Naive thymus-derived CD8-positive, alpha-beta T cell (primary cell): ENCODE measurements around the gene GATAD2A. TPM values are rescaled to one million over a fixed set of nuclear protein-coding genes. Genes with fewer than 3 reads are reported as not detected.

Source experiments
- ATAC-seq, 2 donors: fragments of 150-1000 bp; cut with Tn5 transposase in 1 of 2; sonication (Bioruptor Pico), chemical (Tn5 transposase) in 1 of 2; 1 replicate in 1 of 2; 2 replicates in 1 of 2; pipeline ENCODE4 v1.10.0; 2021; ENCODE audit warnings: mild to moderate bottlenecking in 2 of 2, moderate library complexity in 2 of 2
- POLR2A ChIA-PET: fragments of 350-600 bp; sonication (Branson Sonifier 250); formaldehyde crosslinking; loops from one replicate; lab custom pipeline; 2021; ENCODE audit warnings: antibody characterized with exemption; lab: Charles Lee
- DNase-seq, 10 donors: peaks; one replicate each; pipeline versions ENCODE4 v3.0.0 to v3.0.0-alpha.2; 2020 to 2022
- H3K27ac Mint-ChIP-seq, 10 donors: one replicate each; pipeline ENCODE4 v1.8.0; 2020 to 2022; ENCODE audit warnings: mild to moderate bottlenecking in 10 of 10, mixed read lengths in 10 of 10, moderate library complexity in 4 of 10, inconsistent platforms in 1 of 10
- H3K27me3 Mint-ChIP-seq, 5 donors: one replicate each; pipeline ENCODE4 v1.8.0; 2021 to 2022; ENCODE audit warnings: mixed read lengths in 5 of 5
- H3K36me3 Mint-ChIP-seq, 3 donors: one replicate each; pipeline ENCODE4 v1.8.0; 2020 to 2022; ENCODE audit warnings: mixed read lengths in 3 of 3, mild to moderate bottlenecking in 2 of 3, inconsistent platforms in 1 of 3
- H3K4me1 Mint-ChIP-seq, 4 donors: one replicate each; pipeline ENCODE4 v1.8.0; 2021 to 2022; ENCODE audit warnings: mixed read lengths in 4 of 4
- H3K4me3 Mint-ChIP-seq, 10 donors: one replicate each; pipeline ENCODE4 v1.8.0; 2020 to 2022; ENCODE audit warnings: mild to moderate bottlenecking in 10 of 10, mixed read lengths in 10 of 10, moderate library complexity in 6 of 10, inconsistent platforms in 1 of 10
- H3K9me3 Mint-ChIP-seq, 9 donors: one replicate each; pipeline ENCODE4 v1.8.0; 2020 to 2022; ENCODE audit warnings: mixed read lengths in 9 of 9, mild to moderate bottlenecking in 3 of 9, inconsistent platforms in 1 of 9, moderate library complexity in 1 of 9
- polyA plus RNA-seq, 3 donors: library from polyadenylated mRNA; unstranded; fragments of 300-500 nt; fragmentation: Illumina TruSeq; gene quantifications; one replicate each; pipeline ENCODE4 v1.2.3, GENCODE V29; 2021
- total RNA-seq, 8 experiments: library from RNA in 2 of 8; stranded (reverse) in 2 of 8; gene quantifications; one replicate each; pipeline ENCODE4 v1.2.3 and lab custom pipeline; 2021 to 2026

The GATAD2A gene
- total and polyA plus RNA-seq, 5 experiments from 2014 or later: 14.5 to 107 (median 35.1) TPM

DNA sequence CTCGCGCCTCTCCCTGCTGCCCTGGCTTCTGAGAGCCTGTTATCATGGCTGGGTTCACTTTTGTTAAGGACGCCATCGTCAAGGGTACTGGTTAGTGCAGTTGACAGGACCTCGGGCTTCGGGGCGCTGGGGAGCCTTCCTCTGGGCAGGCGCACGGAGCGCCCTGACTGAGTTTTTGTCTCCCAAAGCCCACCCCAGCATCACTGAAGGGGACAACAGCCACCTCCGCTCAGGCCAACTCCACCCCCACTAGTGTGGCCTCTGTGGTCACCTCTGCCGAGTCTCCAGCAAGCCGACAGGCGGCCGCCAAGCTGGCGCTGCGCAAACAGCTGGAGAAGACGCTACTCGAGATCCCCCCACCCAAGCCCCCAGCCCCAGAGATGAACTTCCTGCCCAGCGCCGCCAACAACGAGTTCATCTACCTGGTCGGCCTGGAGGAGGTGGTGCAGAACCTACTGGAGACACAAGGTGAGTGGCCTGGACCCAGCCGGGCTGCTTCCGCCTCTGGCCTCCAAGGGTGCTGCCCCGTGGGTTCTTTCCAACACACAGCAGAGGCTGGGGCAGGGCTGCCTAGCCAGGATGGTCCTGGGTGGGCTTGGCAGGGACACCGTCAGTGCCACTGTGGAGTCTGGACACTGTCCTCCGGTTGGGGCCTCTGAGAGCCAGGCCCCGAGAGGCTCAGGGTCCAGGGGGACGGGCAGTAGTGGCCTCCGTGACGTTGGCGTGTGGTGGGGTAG, 92.9 kb downstream of the GATAD2A start:
- ATAC-seq (no peak), DNase-seq (peak in 1 of 10 donors; percentile 53)
- Mint-ChIP-seq H3K36me3 (peaks cover 0 to 81% (median 2%) of the 10 kb centered on the region in 3 donors), H3K27me3 (no peaks in the 10 kb centered on the region), H3K27ac (no peak overlapping the region), H3K9me3 (no peaks in the 10 kb centered on the region), H3K4me3 (no peak overlapping the region), H3K4me1 (peaks cover 0 to 14% (median 5%) of the 10 kb centered on the region in 4 donors)
- POLR2A ChIA-PET: no interaction called here

DNA sequence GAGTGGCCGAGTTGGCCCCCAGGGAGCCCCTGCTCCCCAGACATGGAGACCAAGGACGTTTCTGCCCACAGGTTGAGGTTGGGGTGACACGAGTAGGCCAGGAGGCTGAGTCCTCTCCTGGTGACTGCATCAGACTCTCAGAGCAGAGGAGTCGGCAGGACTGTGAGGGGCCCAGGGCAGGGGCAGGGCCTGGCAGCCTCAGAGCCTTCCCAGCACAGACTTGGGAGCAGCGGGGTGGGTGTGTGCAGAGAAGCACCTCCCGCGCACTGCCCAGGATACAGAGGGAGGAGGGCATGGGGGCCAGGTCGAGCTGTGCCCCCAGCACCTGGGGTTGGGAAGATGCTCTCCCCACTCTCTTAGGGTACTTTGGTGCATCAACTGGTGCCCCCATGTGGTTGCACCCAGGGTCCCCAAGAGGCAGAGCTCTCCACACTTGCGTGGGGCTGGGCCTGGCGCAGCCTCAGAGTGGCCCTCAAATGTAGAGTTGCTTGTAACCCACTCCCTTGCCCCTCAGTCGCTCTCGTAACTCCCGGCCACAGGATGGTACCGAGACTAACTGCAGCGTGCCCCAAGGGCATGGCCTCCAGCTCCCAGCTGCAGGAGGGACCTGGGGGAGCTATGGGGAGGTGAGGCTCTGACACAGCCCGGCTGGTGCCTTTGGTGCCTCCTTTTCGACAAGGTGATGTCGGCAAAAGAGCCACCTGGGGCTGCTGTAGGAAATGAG, 94.0 kb downstream of the GATAD2A start:
- H3K4me3 Mint-ChIP-seq: no peak overlapping the region
- H3K27me3 Mint-ChIP-seq: no peaks in the 10 kb centered on the region
- H3K27ac Mint-ChIP-seq: peak overlapping the region in 2 of 10 donors; percentile 72 to 90
- peak in 1 of 10 donors; percentile 35 for DNase-seq
- H3K4me1 Mint-ChIP-seq: peaks cover 0 to 15% (median 6%) of the 10 kb centered on the region in 4 donors
- ATAC-seq: no peak
- H3K9me3 Mint-ChIP-seq: no peaks in the 10 kb centered on the region
- POLR2A ChIA-PET: no interaction called here
- H3K36me3 Mint-ChIP-seq: peaks cover 0 to 83% (median 4%) of the 10 kb centered on the region in 3 donors

DNA sequence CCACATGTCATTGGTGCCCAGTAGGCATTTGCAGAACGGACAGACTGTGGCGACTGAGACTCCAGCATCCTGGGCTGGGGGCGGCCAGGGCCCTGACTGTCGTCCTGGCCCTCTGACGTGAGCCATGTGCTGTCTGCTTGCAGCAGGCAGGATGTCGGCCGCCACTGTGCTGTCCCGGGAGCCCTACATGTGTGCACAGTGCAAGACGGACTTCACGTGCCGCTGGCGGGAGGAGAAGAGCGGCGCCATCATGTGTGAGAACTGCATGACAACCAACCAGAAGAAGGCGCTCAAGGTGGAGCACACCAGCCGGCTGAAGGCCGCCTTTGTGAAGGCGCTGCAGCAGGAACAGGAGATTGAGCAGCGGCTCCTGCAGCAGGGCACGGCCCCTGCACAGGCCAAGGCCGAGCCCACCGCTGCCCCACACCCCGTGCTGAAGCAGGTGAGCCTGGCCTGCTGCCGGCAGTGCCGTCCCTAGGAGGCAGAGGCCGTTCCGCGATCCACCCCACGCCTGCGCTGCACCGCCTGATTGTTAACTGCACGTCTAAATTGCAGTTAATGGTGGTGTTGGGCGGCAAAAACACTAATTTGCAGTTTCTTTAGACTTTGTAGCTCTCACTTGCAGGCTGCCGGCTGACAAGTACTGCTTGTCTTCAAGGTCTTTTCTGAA, 95.6 kb downstream of the GATAD2A start:
- ATAC-seq: no peak
- Mint-ChIP-seq H3K27ac (peak overlapping the region in 1 of 10 donors; percentile 53), H3K4me1 (peaks cover 0 to 8% (median 3%) of the 10 kb centered on the region in 4 donors), H3K4me3 (no peak overlapping the region), H3K27me3 (no peaks in the 10 kb centered on the region), H3K9me3 (no peaks in the 10 kb centered on the region), H3K36me3 (peaks cover 0 to 85% (median 4%) of the 10 kb centered on the region in 3 donors)
- DNase-seq: peak in 1 of 10 donors; percentile 31
- POLR2A ChIA-PET: interaction anchor here (0.5 to 0.6 kb wide), 2 partner anchors 12 to 81 kb away, joined by 3 read pairs; no protein-coding TSS in a partner anchor

DNA sequence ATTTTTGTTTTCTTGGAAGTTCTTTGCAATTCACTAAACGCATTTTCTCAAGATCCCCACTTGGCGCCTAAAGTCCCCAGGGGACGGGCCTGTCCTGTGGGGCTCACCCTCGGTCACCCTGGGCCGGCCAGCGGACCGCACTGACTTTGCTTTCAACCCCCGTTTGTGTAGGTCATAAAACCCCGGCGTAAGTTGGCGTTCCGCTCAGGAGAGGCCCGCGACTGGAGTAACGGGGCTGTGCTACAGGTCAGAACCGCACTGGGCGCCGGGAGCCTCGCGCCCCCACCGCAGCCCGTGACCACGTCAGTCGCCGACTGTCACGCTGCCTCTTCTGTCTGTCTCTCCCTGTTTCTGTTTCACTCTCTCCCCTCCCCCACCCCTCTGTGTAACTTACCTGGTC, 96.3 kb downstream of the GATAD2A start:
- Mint-ChIP-seq H3K9me3 (no peaks in the 10 kb centered on the region), H3K27ac (peak overlapping the region in 2 of 10 donors; percentile 53 to 75), H3K4me1 (peaks cover 0 to 7% (median 2%) of the 10 kb centered on the region in 4 donors), H3K36me3 (peaks cover 0 to 84% (median 7%) of the 10 kb centered on the region in 3 donors), H3K4me3 (no peak overlapping the region), H3K27me3 (no peaks in the 10 kb centered on the region)
- no peak for DNase-seq
- ATAC-seq: no peak
- POLR2A ChIA-PET: interaction anchor here (0.6 kb wide), 1 partner anchor 82 kb away, joined by 3 read pairs; no protein-coding TSS in a partner anchor

DNA sequence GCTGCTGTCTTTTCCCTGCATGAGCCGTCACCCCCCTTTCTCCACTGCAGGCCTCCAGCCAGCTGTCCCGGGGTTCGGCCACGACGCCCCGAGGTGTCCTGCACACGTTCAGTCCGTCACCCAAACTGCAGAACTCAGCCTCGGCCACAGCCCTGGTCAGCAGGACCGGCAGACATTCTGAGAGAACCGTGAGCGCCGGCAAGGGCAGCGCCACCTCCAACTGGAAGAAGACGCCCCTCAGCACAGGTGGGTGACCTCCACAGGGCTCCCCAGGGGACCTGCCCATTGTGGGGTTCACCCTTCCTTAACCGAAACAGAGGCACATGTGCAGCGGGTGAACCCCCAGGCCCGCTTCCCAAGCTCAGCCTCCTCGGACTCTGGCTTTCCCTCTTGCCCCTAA, 96.8 kb downstream of the GATAD2A start:
- H3K27ac Mint-ChIP-seq: peak overlapping the region in 1 of 10 donors; percentile 29
- H3K4me3 Mint-ChIP-seq: no peak overlapping the region
- peaks cover 0 to 6% (median 1%) of the 10 kb centered on the region in 4 donors for H3K4me1 Mint-ChIP-seq
- no peaks in the 10 kb centered on the region for H3K9me3 Mint-ChIP-seq
- POLR2A ChIA-PET: no interaction called here
- peak in 1 of 10 donors; percentile 45 for DNase-seq
- H3K36me3 Mint-ChIP-seq: peaks cover 0 to 82% (median 7%) of the 10 kb centered on the region in 3 donors
- H3K27me3 Mint-ChIP-seq: no peaks in the 10 kb centered on the region
- no peak for ATAC-seq

DNA sequence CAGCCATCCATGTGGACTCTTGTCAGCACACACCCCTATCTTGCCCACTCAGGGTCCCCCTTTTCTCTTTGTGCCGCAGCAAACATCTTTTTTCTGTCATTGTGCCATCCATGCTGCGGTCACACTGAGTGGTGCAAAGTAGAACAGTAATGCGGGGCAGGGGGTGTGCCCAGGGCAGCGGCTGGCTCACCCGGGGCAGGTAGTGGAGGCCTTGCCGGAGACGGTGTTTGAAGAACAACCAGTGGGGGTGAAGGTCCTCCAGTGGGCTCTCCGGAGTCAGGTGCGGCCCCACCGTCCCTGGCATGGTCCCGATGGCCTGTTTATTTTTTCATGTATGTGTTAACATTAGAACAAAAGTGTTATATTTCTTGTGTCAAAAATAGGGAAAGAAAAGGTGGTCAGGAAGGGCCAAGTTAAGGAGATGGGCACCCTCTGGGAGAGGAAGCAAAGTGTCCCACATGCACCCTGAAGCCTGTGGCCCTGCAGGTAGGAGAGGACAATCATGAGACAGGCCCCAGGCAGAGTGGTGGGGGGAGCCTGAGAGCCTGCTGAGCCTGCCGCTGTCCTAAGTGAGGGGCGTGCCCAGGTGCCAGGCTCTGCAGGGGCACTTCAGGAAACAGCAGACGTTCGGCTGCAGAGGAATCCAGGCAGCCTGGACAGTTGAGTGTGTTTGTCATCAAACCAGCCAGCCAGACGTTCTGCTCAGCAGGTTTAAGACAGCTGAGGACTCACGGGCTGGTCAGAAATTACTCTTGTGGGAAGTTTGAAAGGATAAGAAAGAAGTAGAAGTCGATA, 97.5 kb downstream of the GATAD2A start:
- POLR2A ChIA-PET: interaction anchor here (0.6 kb wide), 1 partner anchor 109 kb away, joined by 6 read pairs; no protein-coding TSS in a partner anchor
- Mint-ChIP-seq H3K4me1 (peaks cover 0 to 5% (median 1%) of the 10 kb centered on the region in 4 donors), H3K9me3 (no peaks in the 10 kb centered on the region), H3K27me3 (no peaks in the 10 kb centered on the region), H3K36me3 (peaks cover 0 to 82% (median 7%) of the 10 kb centered on the region in 3 donors), H3K27ac (peak overlapping the region in 5 of 10 donors; percentile 15 to 88 (median 29)), H3K4me3 (no peak overlapping the region)
- ATAC-seq (no peak), DNase-seq (peak in 1 of 10 donors; percentile 46)

DNA sequence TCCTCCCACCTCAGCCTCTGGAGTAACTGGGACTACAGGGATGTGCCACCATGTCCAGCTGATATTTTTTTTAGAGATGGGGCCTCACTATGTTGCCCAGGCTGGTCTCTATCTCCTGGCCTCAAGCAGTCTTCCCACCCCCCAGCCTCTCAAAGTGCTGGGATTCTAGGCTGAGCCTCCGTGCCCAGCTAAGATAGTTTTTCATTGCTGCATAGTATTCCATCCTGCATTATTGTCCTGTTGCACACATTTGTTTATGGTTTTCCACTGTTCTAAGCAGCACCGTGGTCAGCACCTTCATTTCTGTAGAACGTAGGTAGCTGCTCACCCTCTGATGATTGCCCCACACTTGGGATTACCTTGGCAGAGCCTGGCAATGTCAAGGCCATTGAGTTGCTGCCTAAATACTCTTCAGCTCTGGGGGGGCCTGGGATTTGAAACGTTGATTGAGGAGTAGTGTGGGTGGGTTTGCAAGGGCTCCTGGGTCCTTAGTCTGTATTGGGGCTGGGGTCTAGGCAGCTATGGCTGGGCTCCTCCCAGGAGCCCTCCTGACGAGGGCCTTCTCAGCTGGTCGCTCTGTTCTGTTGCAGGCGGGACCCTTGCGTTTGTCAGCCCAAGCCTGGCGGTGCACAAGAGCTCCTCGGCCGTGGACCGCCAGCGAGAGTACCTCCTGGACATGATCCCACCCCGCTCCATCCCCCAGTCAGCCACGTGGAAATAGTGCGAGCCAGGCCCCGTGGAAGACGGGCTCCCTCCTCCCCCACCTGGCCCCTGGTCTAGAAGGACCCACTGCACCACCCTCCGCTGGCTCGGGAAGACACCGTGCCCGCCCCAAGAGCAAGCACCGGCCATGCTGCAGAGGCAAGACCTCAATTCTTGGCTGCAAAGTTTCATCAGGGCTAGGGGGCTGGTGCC, 99.5 kb downstream of the GATAD2A start:
- ATAC-seq (no peak), DNase-seq (no peak)
- H3K27ac Mint-ChIP-seq: peak overlapping the region in 2 of 10 donors; percentile 62 to 63
- peaks cover 0 to 5% (median 1%) of the 10 kb centered on the region in 4 donors for H3K4me1 Mint-ChIP-seq
- POLR2A ChIA-PET: interaction anchor here (0.7 to 1.3 kb wide), 3 partner anchors 9 to 359 kb away, joined by 3 to 4 read pairs (median 3); no protein-coding TSS in a partner anchor
- peaks cover 0 to 74% (median 6%) of the 10 kb centered on the region in 3 donors for H3K36me3 Mint-ChIP-seq
- no peaks in the 10 kb centered on the region for H3K27me3 Mint-ChIP-seq
- no peaks in the 10 kb centered on the region for H3K9me3 Mint-ChIP-seq
- no peak overlapping the region for H3K4me3 Mint-ChIP-seq

DNA sequence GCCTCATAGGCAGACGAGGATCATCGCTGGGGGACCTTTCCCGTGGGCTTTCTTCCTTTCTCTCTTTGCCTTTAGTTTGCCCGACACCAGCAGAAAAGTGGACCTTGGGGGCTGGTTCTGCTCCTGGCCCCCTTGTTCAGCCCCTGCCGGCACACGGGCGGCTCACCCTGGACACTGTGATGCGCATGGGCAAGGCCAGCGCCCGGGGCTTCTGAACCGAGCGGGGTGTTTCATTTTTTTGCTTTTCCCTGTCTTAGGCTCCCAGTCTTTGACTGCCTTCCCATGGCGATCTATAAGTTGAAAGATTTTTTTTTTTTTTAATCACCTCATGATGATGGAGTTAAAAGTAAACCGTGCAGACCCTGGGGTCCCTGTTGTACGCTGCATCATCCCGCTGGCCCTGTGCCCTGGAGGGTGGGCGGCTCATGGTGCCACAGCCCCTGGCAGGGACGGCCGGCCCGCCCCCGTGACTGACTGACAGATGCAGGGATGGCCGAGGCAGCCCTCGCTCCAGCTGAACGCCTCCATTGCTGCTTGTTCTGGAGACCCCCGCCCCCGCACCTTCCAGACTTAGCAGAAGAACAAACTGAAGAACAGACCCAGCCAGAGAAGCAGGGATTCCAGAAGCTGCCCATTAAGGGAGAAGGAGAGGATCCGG, 100.3 kb downstream of the GATAD2A start:
- POLR2A ChIA-PET: interaction anchor here (0.7 to 1.3 kb wide), 2 partner anchors 9 to 56 kb away, joined by 3 read pairs; no protein-coding TSS in a partner anchor

DNA sequence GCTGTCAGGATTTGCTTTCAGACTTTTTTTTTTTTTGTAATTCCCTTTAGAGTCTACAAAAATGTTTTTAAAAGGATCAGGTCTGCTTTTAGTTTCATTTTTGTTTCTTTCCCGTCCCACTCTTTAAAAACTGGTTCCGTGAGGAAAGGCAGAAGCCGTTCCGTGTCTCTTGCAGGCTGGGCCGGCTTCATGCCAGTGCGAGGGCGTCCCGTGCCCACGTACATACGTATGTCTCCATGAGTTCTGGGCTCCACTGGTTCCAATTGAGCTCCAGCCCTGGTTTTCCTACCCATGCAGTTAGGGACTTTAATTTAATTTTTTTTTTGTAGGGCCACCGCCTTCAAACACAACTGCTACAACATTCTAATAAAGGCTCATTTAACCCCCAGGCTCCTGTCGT, 101.1 kb downstream of the GATAD2A start:
- H3K27me3 Mint-ChIP-seq: no peaks in the 10 kb centered on the region
- DNase-seq: no peak
- H3K9me3 Mint-ChIP-seq: no peaks in the 10 kb centered on the region
- no peak overlapping the region for H3K4me3 Mint-ChIP-seq
- POLR2A ChIA-PET: interaction anchor here (0.7 kb wide), 1 partner anchor 157 kb away, joined by 3 read pairs; no protein-coding TSS in a partner anchor
- H3K27ac Mint-ChIP-seq: peak overlapping the region in 1 of 10 donors; percentile 43
- no peak for ATAC-seq
- H3K36me3 Mint-ChIP-seq: peaks cover 0 to 61% (median 6%) of the 10 kb centered on the region in 3 donors
- peaks cover 0 to 5% (median 1%) of the 10 kb centered on the region in 4 donors for H3K4me1 Mint-ChIP-seq

More for the DNA sequence above, 100.3 kb downstream of the GATAD2A start:
- ATAC-seq (no peak), DNase-seq (no peak)
- H3K27ac Mint-ChIP-seq: no peak overlapping the region
- H3K9me3 Mint-ChIP-seq: no peaks in the 10 kb centered on the region
- H3K27me3 Mint-ChIP-seq: no peaks in the 10 kb centered on the region
- peaks cover 0 to 67% (median 6%) of the 10 kb centered on the region in 3 donors for H3K36me3 Mint-ChIP-seq
- no peak overlapping the region for H3K4me3 Mint-ChIP-seq
- H3K4me1 Mint-ChIP-seq: peaks cover 0 to 5% (median 1%) of the 10 kb centered on the region in 4 donors

DNA sequence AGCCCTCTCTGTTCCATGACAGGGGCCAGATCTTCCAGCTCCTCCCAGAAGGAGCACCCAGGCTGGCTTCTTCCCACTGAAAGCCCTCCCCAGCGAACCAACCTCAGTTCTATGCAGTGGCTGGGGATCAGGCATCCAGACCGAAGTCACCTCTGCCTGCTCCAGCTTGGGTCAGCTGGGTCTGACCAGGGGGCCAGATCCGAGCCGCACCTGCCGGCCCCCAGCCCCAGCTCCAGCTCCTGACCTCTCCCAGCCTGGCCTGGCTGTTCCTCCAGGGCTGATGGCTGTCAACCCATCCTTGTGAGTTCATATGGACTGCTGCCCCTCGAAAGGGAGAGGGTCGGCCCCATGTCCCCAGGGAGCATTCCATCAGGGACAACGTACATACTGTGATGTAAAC, 101.9 kb downstream of the GATAD2A start:
- DNase-seq (no peak), ATAC-seq (no peak)
- H3K27me3 Mint-ChIP-seq: no peaks in the 10 kb centered on the region
- H3K9me3 Mint-ChIP-seq: no peaks in the 10 kb centered on the region
- no peak overlapping the region for H3K4me3 Mint-ChIP-seq
- H3K27ac Mint-ChIP-seq: peak overlapping the region in 1 of 10 donors; percentile 43
- peaks cover 0 to 54% (median 6%) of the 10 kb centered on the region in 3 donors for H3K36me3 Mint-ChIP-seq
- POLR2A ChIA-PET: interaction anchor here (0.7 kb wide), 1 partner anchor 122 kb away, joined by 3 read pairs; no protein-coding TSS in a partner anchor
- H3K4me1 Mint-ChIP-seq: peaks cover 0 to 3% (median 1%) of the 10 kb centered on the region in 4 donors
